GM21786 (cell line): ENCODE results near the gene C10orf62.
"Not testable (repeated sequence)": the region's sequence is repeated elsewhere in the genome, so short reads cannot be mapped to it uniquely, and the experiment has no call there.

ENCODE experiments used
- ATAC-seq: cut with Tn5 transposase; IDR thresholded peaks from one replicate; pipeline ENCODE4 v1.9.1; 2021; ENCODE audit not compliant: unreplicated experiment

C10orf62 gene

GRCh38 chr10:97564776-97565175, 24.7 kb upstream of the C10orf62 start:
- no peak for ATAC-seq

GRCh38 chr10:97566336-97566996, 23.1 kb upstream of the C10orf62 start:
- no peak for ATAC-seq

GRCh38 chr10:97567891-97568290, 21.6 kb upstream of the C10orf62 start:
- no peak for ATAC-seq

GRCh38 chr10:97570146-97570788, 19.3 kb upstream of the C10orf62 start:
- ATAC-seq: no peak

- ATAC-seq: no peak
These were observed 18.6 kb upstream of the C10orf62 start for GRCh38 chr10:97570789-97571471.

- ATAC-seq: no peak
These were observed 17.9 kb upstream of the C10orf62 start for GRCh38 chr10:97571622-97572021.

GRCh38 chr10:97572214-97572989, 17.1 kb upstream of the C10orf62 start, which contains the start of gene ANKRD2:
Gene ANKRD2, plus strand, starts transcription at chr10:97572779. Its CDS starts 10 bp downstream, at chr10:97572789.
- no peak for ATAC-seq

GRCh38 chr10:97573021-97573420, 16.5 kb upstream of the C10orf62 start:
- no peak for ATAC-seq

GRCh38 chr10:97573672-97574071, 15.8 kb upstream of the C10orf62 start:
- ATAC-seq: no peak

- ATAC-seq: no peak
These were observed 15.0 kb upstream of the C10orf62 start for GRCh38 chr10:97574374-97575126.

- no peak for ATAC-seq
These were observed 14.3 kb upstream of the C10orf62 start for GRCh38 chr10:97575127-97575668.

GRCh38 chr10:97576487-97576886, 13.0 kb upstream of the C10orf62 start:
- ATAC-seq: not testable (repeated sequence)

- no peak for ATAC-seq
These were observed 11.8 kb upstream of the C10orf62 start for GRCh38 chr10:97577701-97578100.

- ATAC-seq: no peak
These were observed 11.2 kb upstream of the C10orf62 start for GRCh38 chr10:97578171-97578844.

GRCh38 chr10:97580421-97581367, 8.8 kb upstream of the C10orf62 start:
- no peak for ATAC-seq

- no peak for ATAC-seq
These were observed 7.4 kb upstream of the C10orf62 start for GRCh38 chr10:97582169-97582568.

- ATAC-seq: no peak
These were observed 6.0 kb upstream of the C10orf62 start for GRCh38 chr10:97583476-97583875.

GRCh38 chr10:97584060-97584797, 5.3 kb upstream of the C10orf62 start, which contains the start of gene HOGA1:
Gene HOGA1, plus strand, starts transcription at chr10:97584389. Its CDS starts 315 bp downstream, at chr10:97584704.
- ATAC-seq: peak; percentile 83
